Pancreas (tissue), 10 donors: ENCODE results near the gene C1QTNF8. TPM values are rescaled to one million over a fixed set of nuclear protein-coding genes. Genes with fewer than 3 reads are reported as not detected.

Source experiments
- ATAC-seq, 4 donors: fragments of 200-7000 bp; cut with Tn5 transposase; one replicate each; pipeline versions ENCODE4 v1.8.0 to v1.9.1; 2020; ENCODE audit warnings: mild to moderate bottlenecking in 4 of 4, moderate library complexity in 4 of 4
- DNase-seq, 6 donors: peaks; one replicate each; pipeline ENCODE4 v3.0.0-alpha.2; 2020
- FAIRE-seq: peaks from 2 replicates; lab custom pipeline; 2012; peaks lifted over from hg19 to GRCh38; lab: Jason Lieb, UNC
- H3K27ac ChIP-seq, 4 donors: fragments of 200-600 bp; sonication (generic); 1 replicate in 3 of 4; 2 replicates in 1 of 4; pipeline versions ENCODE4 v1.5.0 to v1.8.0; 2020
- H3K27me3 ChIP-seq, 4 donors: fragments of 200-600 bp; one replicate each; pipeline ENCODE4 v1.8.0; 2021
- H3K36me3 ChIP-seq, 3 donors: fragments of 200-600 bp; sonication (generic) in 1 of 3; one replicate each; pipeline versions ENCODE4 v1.5.0 to v1.8.0; 2020 to 2021
- H3K4me1 ChIP-seq, 3 donors: fragments of 200-600 bp; one replicate each; pipeline ENCODE4 v1.8.0; 2021
- H3K4me3 ChIP-seq, 4 donors: fragments of 200-600 bp; sonication (generic) in 2 of 4; one replicate each; pipeline versions ENCODE4 v1.5.0 to v1.8.0; 2020 to 2021
- H3K9me3 ChIP-seq, 4 donors: fragments of 200-600 bp; one replicate each; pipeline ENCODE4 v1.8.0; 2021
- WGBS, 2 donors: extraction: QIAGEN DNeasy Blood & Tissue Kit; methylation state at CpG; one replicate each; pipeline ENCODE4 v1.1.7; 2013; 5-methylcytosine and 5-hydroxymethylcytosine counted together
- intact Hi-C, 3 donors: fragments of 100-400 bp; cut with DNase I; formaldehyde crosslinking; loops; one replicate each; pipeline versions ENCODE4 v1.11.1 to v1.14.2; 2022
- polyA plus RNA-seq, 2 donors: library from polyadenylated mRNA; stranded (reverse); fragments of 200-250 nt; gene quantifications; one replicate each; pipeline ENCODE4 v1.2.3, GENCODE V29; 2013
- total RNA-seq, 6 donors: library from RNA; stranded (reverse); fragmentation: NEBNext Ultra II Directional in 4 of 6; extraction: Animal tissue kit (Norgen Biotek cat#: 25700) in 4 of 6; gene quantifications; one replicate each; pipeline versions ENCODE4 v1.2.1 to v1.2.4, GENCODE V29; 2021 to 2023
- TF ChIP-seq, protein P1 (sequence below), 4 donors: fragments of 200-600 bp; sonication (generic) in 3 of 4; IDR thresholded peaks; one replicate each; pipeline versions ENCODE4 v1.5.0 to v1.8.0; 2021; ENCODE audit warnings: antibody characterized with exemption in 4 of 4
- donor health status: healthy with polysubstance abuse.
- donor health status: DM: no; HTN: no; CAD: no; lungs with moderate emphysema.
- donor health status: DM: no; HTN: no; CAD: no.
- donor health status: control.
- donor health status: control.
- donor health status: Bipolar disorder and iron deficiency.
- donor health status: DM: yes; HTN: yes; CAD: no.
- donor health status: DM: no; HTN: no; CAD: no.
- donor health status: DM: no; HTN: no; CAD: no.
- donor health status: DM: yes; HTN: yes; CAD: no.

The C1QTNF8 gene
- total and polyA plus RNA-seq, 8 donors, result 0.23 TPM; not detected in 7

DNA sequence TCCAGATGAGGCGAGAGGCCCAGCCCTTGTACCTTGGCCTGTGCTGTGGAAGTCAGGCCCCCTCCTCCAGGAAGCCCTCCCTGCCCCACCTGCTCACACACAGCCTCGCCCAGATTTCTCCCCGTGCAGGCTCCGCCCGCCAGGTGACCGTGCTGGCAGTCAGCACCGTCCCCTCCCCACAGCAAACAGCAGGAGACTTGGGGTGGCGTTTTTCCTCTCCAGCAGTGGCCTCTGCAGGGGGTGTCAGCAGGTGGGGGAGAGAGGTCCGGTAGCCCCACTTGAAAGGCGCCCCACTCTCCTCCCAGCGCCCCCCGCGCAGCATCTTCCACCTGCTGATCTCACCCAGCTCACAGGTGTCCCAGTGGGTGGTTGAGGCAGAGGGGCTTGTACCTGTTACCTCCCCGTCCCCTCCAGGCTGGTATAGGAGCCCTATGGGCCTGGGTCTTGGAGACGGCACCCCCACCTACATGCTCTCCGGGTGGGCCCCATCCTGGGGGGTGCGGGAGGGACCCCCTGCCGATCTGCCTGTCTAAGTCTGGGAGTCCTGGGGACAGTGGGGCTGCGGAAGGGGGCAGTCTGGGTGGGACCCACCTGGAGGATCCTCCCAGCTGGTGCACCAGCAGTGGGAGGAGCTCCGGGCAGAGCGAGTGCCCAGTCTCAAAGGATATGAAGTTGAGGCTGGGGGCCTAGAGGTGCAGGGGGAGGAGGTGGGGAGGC lies 4.2 kb upstream of the C1QTNF8 start:
- no peak for DNase-seq

DNA sequence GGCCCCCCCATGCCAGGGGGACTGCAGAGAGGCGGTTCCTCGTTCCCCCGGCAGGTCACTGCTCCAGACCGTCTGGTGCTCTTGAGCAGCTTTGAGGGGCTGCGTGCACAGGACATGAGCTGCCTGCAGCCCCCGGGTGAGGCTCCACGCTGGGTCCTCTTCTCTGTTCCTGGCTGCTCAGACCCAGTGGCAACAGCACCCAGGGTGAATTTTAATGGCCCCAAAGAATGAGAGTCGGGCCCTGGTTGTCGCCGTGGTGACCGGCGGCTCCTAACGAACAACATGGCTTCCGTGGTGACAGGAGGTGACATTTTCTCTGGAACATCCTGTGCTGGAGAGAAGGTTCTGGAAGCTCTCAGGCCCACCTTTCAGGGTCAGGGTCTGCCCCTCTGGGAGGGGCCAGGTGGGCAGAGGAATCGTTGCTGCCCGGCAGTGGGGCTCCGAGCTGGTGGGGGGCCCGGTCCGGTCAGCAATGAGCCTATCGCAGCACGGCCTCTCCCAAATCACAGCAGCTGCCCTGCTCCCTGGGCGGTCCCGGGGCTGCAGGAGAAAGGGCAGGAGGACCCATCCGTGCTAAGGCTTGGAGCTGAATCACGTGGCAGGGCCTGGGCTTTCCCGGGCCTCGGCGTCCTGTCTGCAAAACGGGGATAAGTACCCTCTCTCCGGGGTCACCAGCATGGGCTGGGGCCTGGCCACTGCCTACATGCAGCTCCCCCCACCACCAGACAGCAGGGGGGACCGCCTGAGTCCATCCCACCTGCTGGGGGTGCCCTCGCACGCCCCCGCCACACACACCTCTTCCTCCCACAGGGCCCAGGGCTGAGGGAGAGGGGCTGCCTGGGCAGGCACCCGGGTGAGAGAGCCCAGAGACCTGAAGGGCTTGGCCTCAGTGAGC lies 3.4 kb upstream of the C1QTNF8 start:
- FAIRE-seq, result no peak
- ATAC-seq, result no peak
- Histone ChIP-seq H3K27me3 (peaks cover 0 to 8% (median 0%) of the 10 kb centered on the region in 4 donors), H3K27ac (no peak overlapping the region), H3K36me3 (no peaks in the 10 kb centered on the region), H3K4me3 (no peak overlapping the region), H3K4me1 (no peaks in the 10 kb centered on the region), H3K9me3 (no peaks in the 10 kb centered on the region)
- TF ChIP-seq, protein P1, sequence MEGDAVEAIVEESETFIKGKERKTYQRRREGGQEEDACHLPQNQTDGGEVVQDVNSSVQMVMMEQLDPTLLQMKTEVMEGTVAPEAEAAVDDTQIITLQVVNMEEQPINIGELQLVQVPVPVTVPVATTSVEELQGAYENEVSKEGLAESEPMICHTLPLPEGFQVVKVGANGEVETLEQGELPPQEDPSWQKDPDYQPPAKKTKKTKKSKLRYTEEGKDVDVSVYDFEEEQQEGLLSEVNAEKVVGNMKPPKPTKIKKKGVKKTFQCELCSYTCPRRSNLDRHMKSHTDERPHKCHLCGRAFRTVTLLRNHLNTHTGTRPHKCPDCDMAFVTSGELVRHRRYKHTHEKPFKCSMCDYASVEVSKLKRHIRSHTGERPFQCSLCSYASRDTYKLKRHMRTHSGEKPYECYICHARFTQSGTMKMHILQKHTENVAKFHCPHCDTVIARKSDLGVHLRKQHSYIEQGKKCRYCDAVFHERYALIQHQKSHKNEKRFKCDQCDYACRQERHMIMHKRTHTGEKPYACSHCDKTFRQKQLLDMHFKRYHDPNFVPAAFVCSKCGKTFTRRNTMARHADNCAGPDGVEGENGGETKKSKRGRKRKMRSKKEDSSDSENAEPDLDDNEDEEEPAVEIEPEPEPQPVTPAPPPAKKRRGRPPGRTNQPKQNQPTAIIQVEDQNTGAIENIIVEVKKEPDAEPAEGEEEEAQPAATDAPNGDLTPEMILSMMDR (IDR thresholded peaks at IDR 0.05), result no peak
- intact Hi-C loops, result no loop called here
- DNase-seq, result no peak
- 34 to 41% methylated on average over 35 of the region's 35 CpGs for WGBS, 2 donors

More for the DNA sequence above, 4.2 kb upstream of the C1QTNF8 start:
- H3K4me1 ChIP-seq, result no peaks in the 10 kb centered on the region
- intact Hi-C loops, result no loop called here
- no peak overlapping the region for H3K4me3 ChIP-seq
- ATAC-seq (no peak), FAIRE-seq (no peak)
- WGBS, 2 donors, result 42 to 50% methylated on average over 21 of the region's 21 CpGs
- H3K27ac ChIP-seq, result no peak overlapping the region
- H3K9me3 ChIP-seq, result no peaks in the 10 kb centered on the region
- H3K36me3 ChIP-seq, result no peaks in the 10 kb centered on the region
- H3K27me3 ChIP-seq, result peaks cover 0 to 8% (median 0%) of the 10 kb centered on the region in 4 donors
- TF ChIP-seq, protein P1 (IDR thresholded peaks at IDR 0.05), result no peak

DNA sequence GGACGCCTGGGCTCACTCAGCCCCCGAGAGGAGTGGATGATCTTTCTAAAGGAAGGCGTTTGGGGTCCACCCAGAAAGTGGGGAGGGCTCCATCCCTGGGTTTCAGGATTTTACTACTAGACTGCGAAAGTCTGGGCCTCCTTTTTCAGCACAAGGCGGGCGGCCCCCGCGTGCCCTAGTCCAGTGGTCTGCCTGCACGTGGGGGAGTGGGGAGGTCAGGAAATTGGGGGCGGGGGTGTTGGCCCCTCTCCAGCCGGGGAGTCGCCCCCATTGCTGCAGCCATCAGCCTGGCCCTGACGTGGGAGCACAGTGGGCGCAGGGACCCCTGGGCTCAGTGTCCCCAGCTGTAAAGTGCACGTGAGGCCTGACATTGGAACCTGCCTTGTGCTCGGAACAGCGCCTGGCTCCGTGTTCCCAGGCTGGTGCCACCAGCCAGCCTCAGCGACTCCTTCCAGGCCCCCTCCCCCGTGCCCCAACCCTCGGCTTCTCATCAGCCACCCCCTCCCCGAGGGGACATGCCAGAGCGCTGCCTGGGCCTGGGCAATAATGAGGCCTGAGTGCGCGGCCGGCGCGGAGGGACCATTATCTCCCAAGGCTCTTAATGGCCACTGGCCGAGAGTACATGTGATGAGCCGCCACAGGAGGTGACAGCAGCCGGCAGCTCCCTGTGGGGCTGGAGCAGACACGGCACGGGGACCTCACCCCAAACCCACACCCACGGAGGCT lies 2.4 kb upstream of the C1QTNF8 start:
- intact Hi-C loops, result no loop called here
- FAIRE-seq (no peak), DNase-seq (no peak), ATAC-seq (no peak)
- H3K36me3 ChIP-seq, result no peaks in the 10 kb centered on the region
- H3K9me3 ChIP-seq, result no peaks in the 10 kb centered on the region
- WGBS, 2 donors, result 31 to 38% methylated on average over 31 to 34 of the region's 34 CpGs
- TF ChIP-seq, protein P1 (IDR thresholded peaks at IDR 0.05), result no peak
- H3K27ac ChIP-seq, result no peak overlapping the region
- H3K27me3 ChIP-seq, result peaks cover 0 to 5% (median 0%) of the 10 kb centered on the region in 4 donors
- H3K4me3 ChIP-seq, result no peak overlapping the region
- no peaks in the 10 kb centered on the region for H3K4me1 ChIP-seq

DNA sequence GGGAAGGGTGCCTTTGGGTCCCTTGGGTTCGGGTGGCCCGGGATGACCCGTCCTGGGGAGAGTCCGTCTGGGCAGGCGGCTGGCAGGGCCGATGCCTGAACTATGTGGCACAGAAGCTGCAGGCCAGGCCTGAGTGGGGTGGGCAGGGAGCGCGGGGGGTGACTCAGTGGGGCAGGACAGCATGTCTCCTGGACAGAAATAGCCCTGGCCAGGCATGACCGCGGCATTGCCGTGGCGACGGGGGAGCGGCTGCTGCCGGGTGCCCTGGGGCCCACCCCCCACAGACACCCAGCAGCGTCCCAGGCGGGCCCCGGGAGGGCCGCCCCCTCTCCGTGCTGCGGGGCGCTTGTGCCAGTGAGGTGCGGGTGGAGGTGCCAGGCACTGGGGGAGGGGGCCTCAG lies 1.8 kb upstream of the C1QTNF8 start:
- TF ChIP-seq, protein P1 (IDR thresholded peaks at IDR 0.05), result no peak
- FAIRE-seq, result no peak
- Histone ChIP-seq H3K27me3 (no peaks in the 10 kb centered on the region), H3K4me1 (no peaks in the 10 kb centered on the region), H3K9me3 (no peaks in the 10 kb centered on the region), H3K4me3 (no peak overlapping the region), H3K27ac (no peak overlapping the region), H3K36me3 (no peaks in the 10 kb centered on the region)
- no peak for DNase-seq
- 61 to 65% methylated on average over 23 of the region's 23 CpGs for WGBS, 2 donors
- intact Hi-C loops, result no loop called here
- peak in 1 of 4 donors; percentile 31 for ATAC-seq
